Kidney (tissue), 14 donors: Measurements from ENCODE around the gene ZCCHC14. TPM values are rescaled to one million over a fixed set of nuclear protein-coding genes. Genes with fewer than 3 reads are reported as not detected.

Source experiments
- DNase-seq, 5 donors: peaks; one replicate each; pipeline ENCODE4 v3.0.0-alpha.2; 2013 to 2020
- FAIRE-seq: peaks from 2 replicates; lab custom pipeline; 2012; peaks lifted over from hg19 to GRCh38; lab: Jason Lieb, UNC
- H3K27ac ChIP-seq, 2 donors: one replicate each; pipeline ENCODE4 v1.7.0; 2013; ENCODE audit warnings: low read depth in 2 of 2, low read length in 2 of 2, inconsistent platforms in 1 of 2
- H3K27me3 ChIP-seq: one replicate; pipeline ENCODE4 v1.7.1; 2013; ENCODE audit warnings: low read length, inconsistent platforms; ENCODE audit not compliant: control insufficient read depth, insufficient read depth
- H3K36me3 ChIP-seq, 3 donors: one replicate each; pipeline versions ENCODE4 v1.7.0 to v1.7.1; 2013; ENCODE audit warnings: low read length in 3 of 3, control low read depth in 1 of 3, inconsistent platforms in 1 of 3; ENCODE audit not compliant: insufficient read depth in 3 of 3, control insufficient read depth in 2 of 3
- H3K4me1 ChIP-seq, 3 donors: one replicate each; pipeline versions ENCODE4 v1.7.0 to v1.7.1; 2013; ENCODE audit warnings: low read length in 3 of 3, inconsistent platforms in 1 of 3, low read depth in 1 of 3; ENCODE audit not compliant: control insufficient read depth in 2 of 3, insufficient read depth in 2 of 3
- H3K4me3 ChIP-seq, 3 donors: one replicate each; pipeline versions ENCODE4 v1.7.0 to v1.8.1; 2013; ENCODE audit warnings: low read length in 3 of 3, control low read depth in 1 of 3, inconsistent platforms in 1 of 3
- H3K9ac ChIP-seq, 3 donors: one replicate each; pipeline versions ENCODE4 v1.7.0 to v1.7.1; 2013; ENCODE audit warnings: low read length in 3 of 3, control low read depth in 1 of 3, inconsistent platforms in 1 of 3
- H3K9me3 ChIP-seq, 3 donors: one replicate each; pipeline versions ENCODE4 v1.7.0 to v1.7.1; 2013; ENCODE audit warnings: low read length in 3 of 3, control low read depth in 1 of 3, inconsistent platforms in 1 of 3; ENCODE audit not compliant: control insufficient read depth in 2 of 3, insufficient read depth in 1 of 3
- intact Hi-C: fragments of 100-400 bp; cut with DNase I; formaldehyde crosslinking; loops from one replicate; pipeline ENCODE4 v1.11.1; 2022
- polyA plus RNA-seq: library from polyadenylated mRNA; stranded (reverse); fragments of 350-450 nt; fragmentation: Illumina TruSeq; extraction: RNeasy Lipid Tissue Mini Kit (QIAGEN cat#74804); gene quantifications from one replicate; pipeline ENCODE4 v1.2.3, GENCODE V29; 2014; ENCODE audit warnings: low read depth, low replicate concordance; ENCODE audit not compliant: insufficient read depth
- total RNA-seq: library from RNA; stranded (reverse); fragmentation: NEBNext Ultra II Directional; extraction: Animal tissue kit (Norgen Biotek cat#: 25700); gene quantifications from one replicate; pipeline ENCODE4 v1.2.1, GENCODE V29; 2021
- TF ChIP-seq, protein P1 (sequence below): IDR thresholded peaks from 3 replicates; pipeline ENCODE4 v1.5.1; 2012; ENCODE audit warnings: mild to moderate bottlenecking, moderate library complexity, borderline replicate concordance; ENCODE audit not compliant: insufficient read depth; ENCODE audit errors: extremely low read depth
- donor health status: control.
- donor health status: control.
- donor health status: control.
- donor health status: control.
- donor health status: control.
- donor health status: DM: yes; HTN: yes; CAD: no.
- donor health status: Normal renal cell carcinoma (clear cell type).

The ZCCHC14 gene
- total and polyA plus RNA-seq, 2 donors from 2014 or later = 6.4 to 32.8 TPM

DNA sequence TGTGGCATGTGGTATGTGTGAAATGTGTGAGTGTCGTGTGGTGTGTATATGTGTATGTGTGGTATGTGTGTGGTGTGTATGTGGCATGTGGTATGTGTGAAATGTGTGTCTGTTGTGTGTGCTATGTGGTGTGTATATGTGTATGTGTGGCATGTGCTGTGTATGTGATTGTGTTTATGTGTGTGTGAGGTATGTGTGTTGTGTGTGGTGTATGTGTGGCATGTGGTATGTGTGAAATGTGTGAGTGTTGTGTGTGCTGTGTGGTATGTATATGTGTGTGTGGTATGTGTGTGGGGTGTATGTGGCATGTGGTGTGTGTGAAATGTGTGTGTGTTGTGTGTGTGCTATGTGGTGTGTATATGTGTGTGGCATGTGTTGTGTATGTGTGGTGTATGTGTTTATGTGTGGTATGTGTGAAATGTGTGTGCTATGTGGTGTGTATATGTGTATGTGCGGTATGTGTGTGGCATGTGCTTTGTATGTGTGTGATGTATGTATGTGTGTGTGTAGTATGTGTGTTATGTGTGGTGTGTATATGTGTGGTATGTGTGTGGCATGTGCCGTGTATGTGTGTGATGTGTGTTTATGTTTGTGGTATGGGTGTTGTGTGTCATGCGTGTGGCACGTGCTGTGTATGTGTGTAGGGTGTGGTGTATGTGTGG is 9.6 kb upstream of the ZCCHC14 start:
- Histone ChIP-seq H3K9me3 (no peaks in the 10 kb centered on the region), H3K9ac (no peak overlapping the region), H3K4me1 (peaks cover 0 to 8% (median 5%) of the 10 kb centered on the region in 3 donors), H3K36me3 (peaks cover 0 to 3% (median 0%) of the 10 kb centered on the region in 3 donors), H3K4me3 (no peak overlapping the region), H3K27me3 (no peaks in the 10 kb centered on the region), H3K27ac (no peak overlapping the region)
- FAIRE-seq (no peak), DNase-seq (no peak)
- intact Hi-C loops = no loop called here
- TF ChIP-seq, protein P1, sequence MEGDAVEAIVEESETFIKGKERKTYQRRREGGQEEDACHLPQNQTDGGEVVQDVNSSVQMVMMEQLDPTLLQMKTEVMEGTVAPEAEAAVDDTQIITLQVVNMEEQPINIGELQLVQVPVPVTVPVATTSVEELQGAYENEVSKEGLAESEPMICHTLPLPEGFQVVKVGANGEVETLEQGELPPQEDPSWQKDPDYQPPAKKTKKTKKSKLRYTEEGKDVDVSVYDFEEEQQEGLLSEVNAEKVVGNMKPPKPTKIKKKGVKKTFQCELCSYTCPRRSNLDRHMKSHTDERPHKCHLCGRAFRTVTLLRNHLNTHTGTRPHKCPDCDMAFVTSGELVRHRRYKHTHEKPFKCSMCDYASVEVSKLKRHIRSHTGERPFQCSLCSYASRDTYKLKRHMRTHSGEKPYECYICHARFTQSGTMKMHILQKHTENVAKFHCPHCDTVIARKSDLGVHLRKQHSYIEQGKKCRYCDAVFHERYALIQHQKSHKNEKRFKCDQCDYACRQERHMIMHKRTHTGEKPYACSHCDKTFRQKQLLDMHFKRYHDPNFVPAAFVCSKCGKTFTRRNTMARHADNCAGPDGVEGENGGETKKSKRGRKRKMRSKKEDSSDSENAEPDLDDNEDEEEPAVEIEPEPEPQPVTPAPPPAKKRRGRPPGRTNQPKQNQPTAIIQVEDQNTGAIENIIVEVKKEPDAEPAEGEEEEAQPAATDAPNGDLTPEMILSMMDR = no peak

DNA sequence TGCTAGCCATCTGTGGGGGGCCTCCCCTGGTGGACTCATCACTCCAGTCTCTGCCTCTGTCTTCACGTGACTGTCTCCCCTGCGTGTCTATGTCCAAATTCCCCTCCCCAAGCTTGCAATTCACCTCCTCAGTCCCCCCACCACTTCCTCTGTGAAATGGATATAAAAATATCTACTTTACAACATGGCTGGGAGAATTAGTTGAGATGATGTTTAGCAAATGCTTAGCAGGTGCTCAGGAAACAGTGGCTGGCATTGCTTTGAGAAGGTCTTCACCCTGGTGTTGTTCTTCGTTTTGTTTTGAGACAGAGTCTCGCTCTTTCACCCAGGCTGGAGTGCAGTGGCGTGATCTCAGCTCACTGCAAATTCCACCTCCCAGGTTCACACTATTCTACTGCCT is 8.3 kb upstream of the ZCCHC14 start:
- no peak overlapping the region for H3K9ac ChIP-seq
- H3K27me3 ChIP-seq = no peaks in the 10 kb centered on the region
- no peaks in the 10 kb centered on the region for H3K9me3 ChIP-seq
- peaks cover 0 to 14% (median 5%) of the 10 kb centered on the region in 3 donors for H3K4me1 ChIP-seq
- intact Hi-C loops = no loop called here
- DNase-seq (no peak), FAIRE-seq (no peak)
- H3K36me3 ChIP-seq = peaks cover 0 to 3% (median 0%) of the 10 kb centered on the region in 3 donors
- no peak overlapping the region for H3K4me3 ChIP-seq
- TF ChIP-seq, protein P1 = no peak
- H3K27ac ChIP-seq = no peak overlapping the region

DNA sequence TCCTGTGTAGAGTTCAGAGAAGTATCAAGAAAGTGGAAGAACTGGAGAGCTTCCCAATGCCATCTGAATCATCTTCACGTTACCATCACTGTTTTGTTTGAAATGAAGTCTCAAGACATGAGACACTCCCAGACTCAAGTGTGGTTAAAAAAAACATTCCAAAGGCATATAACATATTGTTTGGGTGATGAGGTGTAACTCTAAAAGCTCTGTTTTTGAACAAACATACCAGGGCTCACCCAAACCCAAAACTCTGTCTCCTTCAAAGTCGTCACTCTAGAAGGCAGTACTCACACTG is 6.3 kb upstream of the ZCCHC14 start:
- H3K36me3 ChIP-seq = peaks cover 0 to 3% (median 0%) of the 10 kb centered on the region in 3 donors
- peaks cover 0 to 10% (median 5%) of the 10 kb centered on the region in 3 donors for H3K4me1 ChIP-seq
- H3K9ac ChIP-seq = no peak overlapping the region
- TF ChIP-seq, protein P1 = no peak
- intact Hi-C loops = no loop called here
- no peak overlapping the region for H3K27ac ChIP-seq
- H3K27me3 ChIP-seq = no peaks in the 10 kb centered on the region
- no peaks in the 10 kb centered on the region for H3K9me3 ChIP-seq
- FAIRE-seq (no peak), DNase-seq (no peak)
- no peak overlapping the region for H3K4me3 ChIP-seq
